Esophagus muscularis mucosa (tissue), 4 donors: ENCODE measurements around the gene PHYHIPL.

Source experiments
- CTCF ChIP-seq, 3 experiments: fragments of 200-600 bp in 2 of 3; fragments of 450-650 bp in 1 of 3; sonication (generic) in 2 of 3; IDR thresholded peaks; one replicate each; pipeline ENCODE4 v1.5.1; 2017 to 2019; ENCODE audit warnings: antibody characterized with exemption in 3 of 3, mild to moderate bottlenecking in 2 of 3, moderate library complexity in 1 of 3
- EP300 ChIP-seq: sonication (generic); formaldehyde crosslinking; IDR thresholded peaks from one replicate; pipeline ENCODE4 v1.6.1; 2017; ENCODE audit warnings: antibody characterized with exemption
- POLR2A ChIP-seq: fragments of 450-650 bp; IDR thresholded peaks from one replicate; pipeline ENCODE4 v1.6.1; 2017; ENCODE audit warnings: antibody characterized with exemption, moderate library complexity, mild to moderate bottlenecking, low read depth
- POLR2AphosphoS5 ChIP-seq, 2 donors: sonication (generic); formaldehyde crosslinking; IDR thresholded peaks; one replicate each; pipeline ENCODE4 v1.6.1; 2017; ENCODE audit warnings: antibody characterized with exemption in 2 of 2

DNA sequence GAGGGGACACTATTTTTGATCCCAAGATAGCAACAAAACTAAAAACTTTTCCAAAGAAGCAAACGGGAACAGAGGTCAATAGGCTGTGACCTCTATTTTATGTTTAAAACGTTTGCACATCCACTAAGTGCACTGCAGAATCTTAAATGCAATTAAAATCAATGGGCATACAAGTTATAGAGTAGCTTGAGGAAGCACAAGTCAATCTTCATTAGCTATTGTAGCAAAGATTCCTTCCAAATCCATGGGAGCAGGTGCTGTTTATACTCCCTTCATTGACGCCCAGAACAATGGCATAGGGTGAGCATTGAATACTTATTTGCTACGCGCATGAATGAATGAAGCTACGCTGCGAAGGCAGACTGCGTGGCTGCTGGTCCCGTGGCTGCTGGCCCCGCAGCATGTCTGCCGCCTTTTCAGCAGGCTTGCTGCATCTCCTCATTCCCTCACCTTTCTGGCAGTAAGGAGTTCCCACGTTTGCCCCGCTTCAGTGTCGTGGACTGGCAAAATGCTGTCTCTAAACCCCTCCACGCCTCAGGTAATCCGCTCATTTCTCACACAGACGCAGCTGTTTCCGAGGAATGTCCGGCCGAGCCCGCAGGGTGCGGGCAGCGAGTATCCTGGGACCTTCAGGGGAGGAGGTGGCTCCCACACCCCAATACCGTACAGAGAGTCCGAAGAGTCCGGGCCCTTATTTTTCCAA is 754 bp upstream of the PHYHIPL start:
- no peak for TF ChIP-seq CTCF (IDR thresholded peaks at IDR 0.05)
- TF ChIP-seq POLR2A, result no peak
- TF ChIP-seq EP300, result no peak
- no peak for TF ChIP-seq POLR2AphosphoS5 (IDR thresholded peaks at IDR 0.05)
